GM12892 (cell line): ENCODE data around the gene PDE7B.

ENCODE experiments used
- DNase-seq: peaks from one replicate; pipeline ENCODE4 v3.0.0; 2011; ENCODE audit not compliant: insufficient read length
- FAIRE-seq: peaks from 2 replicates; lab custom pipeline; 2011; peaks lifted over from hg19 to GRCh38; lab: Jason Lieb, UNC
- POLR2A ChIP-seq: IDR thresholded peaks from 2 replicates; pipeline ENCODE4 v1.6.1; 2011; ENCODE audit warnings: low read depth, low read length, control low read depth
- POLR2AphosphoS5 ChIP-seq: IDR thresholded peaks from 2 replicates; pipeline ENCODE4 v1.6.1; 2011; ENCODE audit warnings: low read depth, low read length, control low read depth
- TAF1 ChIP-seq: IDR thresholded peaks from 2 replicates; pipeline ENCODE4 v1.6.1; 2011; ENCODE audit warnings: low read depth, mild to moderate bottlenecking, control low read depth, low read length, borderline replicate concordance

The PDE7B gene

GRCh38 chr6:135999393-135999792 is 147.9 kb downstream of the PDE7B start:
- FAIRE-seq (no peak), DNase-seq (no peak)
- TF ChIP-seq TAF1 (no peak), POLR2AphosphoS5 (no peak), POLR2A (no peak)

GRCh38 chr6:136007345-136007744 is 155.8 kb downstream of the PDE7B start:
- FAIRE-seq (no peak), DNase-seq (no peak)
- TF ChIP-seq POLR2AphosphoS5: no peak
- no peak for TF ChIP-seq TAF1
- no peak for TF ChIP-seq POLR2A

- FAIRE-seq: no peak
- DNase-seq: no peak
- no peak for TF ChIP-seq POLR2AphosphoS5
- no peak for TF ChIP-seq TAF1
- no peak for TF ChIP-seq POLR2A
These were observed 160.0 kb downstream of the PDE7B start for GRCh38 chr6:136011475-136011874.

GRCh38 chr6:136012198-136012887 is 160.8 kb downstream of the PDE7B start:
- no peak for FAIRE-seq
- TF ChIP-seq POLR2AphosphoS5 (no peak), POLR2A (no peak), TAF1 (no peak)
- DNase-seq: no peak

GRCh38 chr6:136012943-136013342 is 161.4 kb downstream of the PDE7B start:
- FAIRE-seq (no peak), DNase-seq (no peak)
- TF ChIP-seq POLR2A (no peak), POLR2AphosphoS5 (no peak), TAF1 (no peak)

GRCh38 chr6:136014454-136015437 is 163.2 kb downstream of the PDE7B start:
- FAIRE-seq: no peak

GRCh38 chr6:136015531-136015930 is 164.0 kb downstream of the PDE7B start:
- FAIRE-seq: no peak
- no peak for DNase-seq
- TF ChIP-seq POLR2A: no peak

More at GRCh38 chr6:136014454-136015437, 163.2 kb downstream of the PDE7B start:
- no peak for DNase-seq
- TF ChIP-seq POLR2A: no peak
- TF ChIP-seq TAF1: no peak
- TF ChIP-seq POLR2AphosphoS5: no peak

- TF ChIP-seq POLR2A (no peak), TAF1 (no peak), POLR2AphosphoS5 (no peak)
- DNase-seq (no peak), FAIRE-seq (no peak)
These were observed 165.0 kb downstream of the PDE7B start for GRCh38 chr6:136016228-136017225.

GRCh38 chr6:136020691-136021090 is 169.2 kb downstream of the PDE7B start:
- DNase-seq (no peak), FAIRE-seq (no peak)
- TF ChIP-seq POLR2AphosphoS5 (no peak), POLR2A (no peak), TAF1 (no peak)

- DNase-seq: no peak
- no peak for FAIRE-seq
- TF ChIP-seq POLR2A: no peak
- TF ChIP-seq TAF1: no peak
- no peak for TF ChIP-seq POLR2AphosphoS5
These were observed 170.8 kb downstream of the PDE7B start for GRCh38 chr6:136022224-136022874.

GRCh38 chr6:136024711-136025110 is 173.2 kb downstream of the PDE7B start:
- TF ChIP-seq TAF1 (no peak), POLR2A (no peak), POLR2AphosphoS5 (no peak)
- FAIRE-seq: no peak
- DNase-seq: no peak
